ENCODE measurements around the gene EPHB2.

EPHB2 gene

DNA sequence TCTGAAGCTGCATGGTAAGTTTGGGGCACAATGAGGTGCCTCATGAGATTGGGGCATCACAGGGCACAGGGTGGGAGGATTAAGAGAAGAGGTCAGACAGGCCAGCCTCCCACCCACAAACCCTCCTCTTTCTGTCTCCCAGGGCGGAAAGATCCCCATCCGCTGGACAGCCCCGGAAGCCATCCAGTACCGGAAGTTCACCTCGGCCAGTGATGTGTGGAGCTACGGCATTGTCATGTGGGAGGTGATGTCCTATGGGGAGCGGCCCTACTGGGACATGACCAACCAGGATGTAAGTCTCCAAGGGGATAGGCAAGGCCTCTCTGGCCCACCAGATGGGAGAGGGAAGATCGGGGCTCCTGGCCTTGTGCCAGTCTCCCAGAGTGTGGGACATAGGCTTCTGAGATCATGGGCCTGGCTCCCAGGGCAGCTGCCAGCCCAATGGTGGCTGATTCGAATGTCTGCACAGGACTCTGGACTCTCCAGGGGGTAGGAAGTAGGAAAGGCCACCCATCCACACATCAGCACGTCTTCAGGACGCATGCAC lies 198.3 kb downstream of the EPHB2 start:
- Mint-ChIP-seq H3K4me1 (ENCODE audit: low read depth) (no peaks in the 10 kb centered on the region), H3K27me3 (no peaks in the 10 kb centered on the region)

DNA sequence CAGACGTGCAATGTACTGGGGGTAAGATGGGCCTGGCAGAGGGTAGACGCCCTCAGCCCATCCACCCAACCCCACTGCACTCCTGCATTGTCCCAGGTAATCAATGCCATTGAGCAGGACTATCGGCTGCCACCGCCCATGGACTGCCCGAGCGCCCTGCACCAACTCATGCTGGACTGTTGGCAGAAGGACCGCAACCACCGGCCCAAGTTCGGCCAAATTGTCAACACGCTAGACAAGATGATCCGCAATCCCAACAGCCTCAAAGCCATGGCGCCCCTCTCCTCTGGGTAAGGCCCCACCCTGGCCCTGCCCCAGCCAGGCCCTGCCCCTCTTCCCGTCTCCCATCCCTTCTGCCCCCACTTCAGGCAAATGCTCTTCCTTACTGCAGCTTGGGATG lies 199.6 kb downstream of the EPHB2 start:
- Mint-ChIP-seq H3K4me1 (ENCODE audit: low read depth) (no peaks in the 10 kb centered on the region), H3K4me3 (no peak overlapping the region), H3K27me3 (no peaks in the 10 kb centered on the region), H3K27ac (no peak overlapping the region), H3K36me3 (ENCODE audit: low read depth) (no peaks in the 10 kb centered on the region), H3K9me3 (no peaks in the 10 kb centered on the region)
- no peak for DNase-seq

More for the DNA sequence above, 198.3 kb downstream of the EPHB2 start:
- no peaks in the 10 kb centered on the region for H3K9me3 Mint-ChIP-seq
- no peak overlapping the region for H3K4me3 Mint-ChIP-seq
- no peak for DNase-seq
- H3K27ac Mint-ChIP-seq = no peak overlapping the region
- H3K36me3 Mint-ChIP-seq (ENCODE audit: low read depth) = no peaks in the 10 kb centered on the region

DNA sequence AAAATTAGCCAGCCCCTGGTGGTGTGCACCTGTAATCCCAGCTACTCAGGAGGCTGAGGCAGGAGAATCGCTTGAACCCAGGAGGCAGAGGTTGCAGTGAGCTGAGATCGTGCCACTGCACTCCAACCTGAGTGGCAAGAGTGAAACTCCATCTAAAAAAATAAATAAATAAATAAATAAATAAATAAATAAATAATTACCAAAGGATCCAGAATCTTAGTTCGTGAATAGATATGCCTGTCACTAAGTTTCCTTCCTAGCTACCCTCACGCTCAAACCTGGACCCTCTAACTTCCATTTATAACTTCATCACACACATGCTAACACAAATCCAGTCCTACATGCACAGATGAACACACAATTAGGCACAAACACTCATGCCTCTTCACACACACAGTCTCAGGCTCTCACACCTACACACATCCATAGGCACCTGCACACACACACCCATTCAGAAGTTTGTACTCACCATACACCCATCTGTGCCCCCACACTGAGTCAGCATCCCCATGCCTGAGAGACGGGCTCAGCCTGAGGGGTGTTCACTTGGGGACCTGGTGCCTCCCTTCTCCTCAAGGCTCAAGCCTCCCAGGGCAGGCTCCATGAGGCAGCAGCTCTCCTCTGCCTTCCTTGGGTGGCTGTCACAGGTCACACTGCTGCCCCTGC lies 200.5 kb downstream of the EPHB2 start:
- Mint-ChIP-seq H3K4me3 (no peak overlapping the region), H3K9me3 (no peaks in the 10 kb centered on the region), H3K4me1 (ENCODE audit: low read depth) (no peaks in the 10 kb centered on the region), H3K27ac (no peak overlapping the region), H3K27me3 (peaks cover 5% of the 10 kb centered on the region), H3K36me3 (ENCODE audit: low read depth) (no peaks in the 10 kb centered on the region)
- no peak for DNase-seq

DNA sequence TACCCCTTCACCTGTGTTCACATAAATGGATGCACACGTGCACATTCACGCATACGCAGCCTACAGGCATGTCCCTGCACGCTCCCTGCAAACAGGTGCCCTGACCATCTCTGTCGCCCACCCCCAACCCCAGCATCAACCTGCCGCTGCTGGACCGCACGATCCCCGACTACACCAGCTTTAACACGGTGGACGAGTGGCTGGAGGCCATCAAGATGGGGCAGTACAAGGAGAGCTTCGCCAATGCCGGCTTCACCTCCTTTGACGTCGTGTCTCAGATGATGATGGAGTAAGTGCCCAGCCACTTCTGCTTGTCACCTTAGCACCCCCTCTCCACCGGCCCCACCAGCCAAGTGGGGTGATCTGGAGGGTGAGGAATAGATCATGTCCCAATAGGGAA lies 201.7 kb downstream of the EPHB2 start:
- no peaks in the 10 kb centered on the region for H3K36me3 Mint-ChIP-seq (ENCODE audit: low read depth)
- H3K9me3 Mint-ChIP-seq = no peaks in the 10 kb centered on the region
- no peak overlapping the region for H3K4me3 Mint-ChIP-seq
- no peak overlapping the region for H3K27ac Mint-ChIP-seq
- peaks cover 9% of the 10 kb centered on the region for H3K27me3 Mint-ChIP-seq
- no peaks in the 10 kb centered on the region for H3K4me1 Mint-ChIP-seq (ENCODE audit: low read depth)
- no peak for DNase-seq

DNA sequence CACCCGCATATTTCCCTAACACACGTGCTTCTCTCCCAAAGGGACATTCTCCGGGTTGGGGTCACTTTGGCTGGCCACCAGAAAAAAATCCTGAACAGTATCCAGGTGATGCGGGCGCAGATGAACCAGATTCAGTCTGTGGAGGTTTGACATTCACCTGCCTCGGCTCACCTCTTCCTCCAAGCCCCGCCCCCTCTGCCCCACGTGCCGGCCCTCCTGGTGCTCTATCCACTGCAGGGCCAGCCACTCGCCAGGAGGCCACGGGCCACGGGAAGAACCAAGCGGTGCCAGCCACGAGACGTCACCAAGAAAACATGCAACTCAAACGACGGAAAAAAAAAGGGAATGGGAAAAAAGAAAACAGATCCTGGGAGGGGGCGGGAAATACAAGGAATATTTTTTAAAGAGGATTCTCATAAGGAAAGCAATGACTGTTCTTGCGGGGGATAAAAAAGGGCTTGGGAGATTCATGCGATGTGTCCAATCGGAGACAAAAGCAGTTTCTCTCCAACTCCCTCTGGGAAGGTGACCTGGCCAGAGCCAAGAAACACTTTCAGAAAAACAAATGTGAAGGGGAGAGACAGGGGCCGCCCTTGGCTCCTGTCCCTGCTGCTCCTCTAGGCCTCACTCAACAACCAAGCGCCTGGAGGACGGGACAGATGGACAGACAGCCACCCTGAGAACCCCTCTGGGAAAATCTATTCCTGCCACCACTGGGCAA lies 202.9 kb downstream of the EPHB2 start:
- Mint-ChIP-seq H3K9me3 (no peaks in the 10 kb centered on the region), H3K27me3 (peaks cover 9% of the 10 kb centered on the region), H3K4me1 (ENCODE audit: low read depth) (no peaks in the 10 kb centered on the region), H3K27ac (no peak overlapping the region), H3K4me3 (no peak overlapping the region), H3K36me3 (ENCODE audit: low read depth) (no peaks in the 10 kb centered on the region)
- no peak for DNase-seq

DNA sequence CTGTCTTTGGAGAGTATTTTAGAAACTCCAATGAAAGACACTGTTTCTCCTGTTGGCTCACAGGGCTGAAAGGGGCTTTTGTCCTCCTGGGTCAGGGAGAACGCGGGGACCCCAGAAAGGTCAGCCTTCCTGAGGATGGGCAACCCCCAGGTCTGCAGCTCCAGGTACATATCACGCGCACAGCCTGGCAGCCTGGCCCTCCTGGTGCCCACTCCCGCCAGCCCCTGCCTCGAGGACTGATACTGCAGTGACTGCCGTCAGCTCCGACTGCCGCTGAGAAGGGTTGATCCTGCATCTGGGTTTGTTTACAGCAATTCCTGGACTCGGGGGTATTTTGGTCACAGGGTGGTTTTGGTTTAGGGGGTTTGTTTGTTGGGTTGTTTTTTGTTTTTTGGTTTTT lies 203.5 kb downstream of the EPHB2 start:
- Mint-ChIP-seq H3K27me3 (peaks cover 9% of the 10 kb centered on the region), H3K27ac (no peak overlapping the region), H3K4me1 (ENCODE audit: low read depth) (no peaks in the 10 kb centered on the region), H3K9me3 (no peaks in the 10 kb centered on the region), H3K4me3 (no peak overlapping the region), H3K36me3 (ENCODE audit: low read depth) (no peaks in the 10 kb centered on the region)
- no peak for DNase-seq

DNA sequence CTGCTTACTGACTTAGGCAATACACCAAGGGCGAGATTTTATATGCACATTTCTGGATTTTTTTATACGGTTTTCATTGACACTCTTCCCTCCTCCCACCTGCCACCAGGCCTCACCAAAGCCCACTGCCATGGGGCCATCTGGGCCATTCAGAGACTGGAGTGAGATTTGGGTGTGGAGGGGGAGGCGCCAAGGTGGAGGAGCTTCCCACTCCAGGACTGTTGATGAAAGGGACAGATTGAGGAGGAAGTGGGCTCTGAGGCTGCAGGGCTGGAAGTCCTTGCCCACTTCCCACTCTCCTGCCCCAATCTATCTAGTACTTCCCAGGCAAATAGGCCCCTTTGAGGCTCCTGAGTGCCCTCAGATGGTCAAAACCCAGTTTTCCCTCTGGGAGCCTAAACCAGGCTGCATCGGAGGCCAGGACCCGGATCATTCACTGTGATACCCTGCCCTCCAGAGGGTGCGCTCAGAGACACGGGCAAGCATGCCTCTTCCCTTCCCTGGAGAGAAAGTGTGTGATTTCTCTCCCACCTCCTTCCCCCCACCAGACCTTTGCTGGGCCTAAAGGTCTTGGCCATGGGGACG lies 204.1 kb downstream of the EPHB2 start:
- Mint-ChIP-seq H3K27me3 (peaks cover 9% of the 10 kb centered on the region), H3K9me3 (no peaks in the 10 kb centered on the region), H3K4me3 (no peak overlapping the region), H3K4me1 (ENCODE audit: low read depth) (no peaks in the 10 kb centered on the region), H3K36me3 (ENCODE audit: low read depth) (no peaks in the 10 kb centered on the region), H3K27ac (no peak overlapping the region)
- DNase-seq = no peak

DNA sequence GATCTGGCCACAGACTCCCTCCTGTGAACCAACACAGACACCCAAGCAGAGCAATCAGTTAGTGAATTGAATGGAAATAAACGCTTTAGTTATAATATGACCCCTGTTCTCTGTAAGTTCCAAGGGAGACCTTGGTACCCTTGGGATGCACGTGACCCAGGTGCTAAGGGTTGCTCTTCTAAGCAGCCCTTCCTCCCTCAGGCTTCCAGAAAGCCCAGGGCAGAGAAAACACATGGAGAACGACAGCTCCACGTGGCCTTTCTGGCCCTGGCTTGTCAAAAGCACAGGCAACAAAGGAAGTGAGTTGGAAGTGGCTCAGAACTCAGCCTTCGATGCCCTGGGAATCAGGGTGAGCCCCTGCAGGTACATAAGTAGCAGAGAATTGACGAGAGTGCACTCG lies 204.6 kb downstream of the EPHB2 start:
- H3K4me1 Mint-ChIP-seq (ENCODE audit: low read depth) = no peaks in the 10 kb centered on the region
- H3K27me3 Mint-ChIP-seq = peaks cover 9% of the 10 kb centered on the region
- no peaks in the 10 kb centered on the region for H3K36me3 Mint-ChIP-seq (ENCODE audit: low read depth)
- H3K4me3 Mint-ChIP-seq = no peak overlapping the region
- no peaks in the 10 kb centered on the region for H3K9me3 Mint-ChIP-seq
- H3K27ac Mint-ChIP-seq = no peak overlapping the region
- no peak for DNase-seq

DNA sequence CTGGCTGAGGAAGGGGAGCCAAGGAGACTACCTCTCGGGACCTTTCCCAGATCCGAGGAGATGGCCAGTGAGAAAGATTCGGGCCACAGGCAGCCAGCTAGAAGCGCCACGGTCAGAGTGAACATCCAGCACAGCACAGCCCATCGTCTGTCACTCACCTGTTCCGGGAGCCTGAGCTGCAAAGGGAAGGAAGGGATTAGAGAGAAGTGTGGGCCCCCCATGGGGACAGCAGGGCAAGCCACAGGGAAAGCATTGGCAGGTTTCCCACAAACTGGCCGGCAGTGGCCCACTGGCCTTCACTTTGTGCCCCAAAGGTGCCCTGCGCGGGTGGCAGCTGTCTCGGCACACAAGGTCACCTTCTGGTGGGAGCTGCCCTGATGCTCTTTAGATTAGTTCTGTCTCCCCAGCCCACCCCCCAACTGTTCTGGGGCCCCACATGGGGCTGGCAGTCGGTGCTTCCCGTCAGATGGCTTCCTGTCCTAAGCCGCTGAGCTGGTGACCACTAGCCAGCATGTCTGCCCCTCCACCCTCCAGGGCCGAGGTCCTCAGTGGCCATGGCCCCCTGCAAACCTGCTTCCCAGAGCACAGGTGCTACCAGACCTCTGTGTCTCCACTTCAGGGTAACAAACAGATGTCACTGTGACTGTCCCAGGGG lies 205.3 kb downstream of the EPHB2 start:
- peaks cover 9% of the 10 kb centered on the region for H3K27me3 Mint-ChIP-seq
- no peak overlapping the region for H3K27ac Mint-ChIP-seq
- no peaks in the 10 kb centered on the region for H3K4me1 Mint-ChIP-seq (ENCODE audit: low read depth)
- DNase-seq = no peak
- no peaks in the 10 kb centered on the region for H3K9me3 Mint-ChIP-seq
- no peaks in the 10 kb centered on the region for H3K36me3 Mint-ChIP-seq (ENCODE audit: low read depth)
- H3K4me3 Mint-ChIP-seq = no peak overlapping the region

DNA sequence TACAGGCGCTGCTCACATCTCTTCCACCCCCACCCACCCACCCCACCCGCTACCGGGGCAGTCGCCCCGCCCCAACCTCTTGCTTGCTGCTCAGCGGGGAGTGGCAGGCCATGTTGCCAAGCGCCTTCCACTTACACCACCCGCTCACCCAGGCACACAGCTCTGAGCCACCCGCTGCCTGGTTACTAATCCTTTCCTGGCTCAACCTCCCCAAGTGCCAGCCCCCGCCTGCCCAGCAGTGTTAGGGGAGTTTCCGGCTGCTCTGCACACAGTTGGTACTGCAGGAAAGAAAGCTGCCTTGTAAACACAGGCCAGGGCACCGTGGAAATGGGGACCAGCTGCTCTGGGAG lies 205.8 kb downstream of the EPHB2 start:
- Mint-ChIP-seq H3K27me3 (peaks cover 9% of the 10 kb centered on the region), H3K4me1 (ENCODE audit: low read depth) (no peaks in the 10 kb centered on the region), H3K36me3 (ENCODE audit: low read depth) (no peaks in the 10 kb centered on the region), H3K4me3 (no peak overlapping the region), H3K27ac (no peak overlapping the region), H3K9me3 (no peaks in the 10 kb centered on the region)
- no peak for DNase-seq

DNA sequence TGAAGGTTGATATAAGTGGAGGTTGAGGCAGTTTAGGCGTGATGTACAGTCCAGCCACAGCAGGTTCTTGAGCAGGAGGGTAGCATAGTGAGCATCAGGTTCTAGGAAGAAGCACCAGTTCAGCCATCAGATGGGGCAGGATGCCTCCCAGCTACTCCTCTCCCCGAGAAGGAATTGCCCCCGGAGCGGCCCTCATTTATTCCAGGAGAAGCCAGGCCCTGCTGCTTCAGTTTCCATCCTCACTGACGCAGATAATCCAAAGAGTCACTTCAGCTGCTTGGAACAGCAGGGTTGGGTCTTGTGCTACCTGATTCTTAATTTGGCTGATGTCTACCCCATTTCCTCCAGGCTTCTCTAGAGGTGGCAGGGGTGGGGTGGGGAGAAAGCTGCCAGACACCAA lies 207.3 kb downstream of the EPHB2 start:
- H3K4me3 Mint-ChIP-seq = no peak overlapping the region
- DNase-seq = no peak
- no peaks in the 10 kb centered on the region for H3K36me3 Mint-ChIP-seq (ENCODE audit: low read depth)
- no peak overlapping the region for H3K27ac Mint-ChIP-seq
- no peaks in the 10 kb centered on the region for H3K9me3 Mint-ChIP-seq
- no peaks in the 10 kb centered on the region for H3K4me1 Mint-ChIP-seq (ENCODE audit: low read depth)
- peaks cover 9% of the 10 kb centered on the region for H3K27me3 Mint-ChIP-seq

DNA sequence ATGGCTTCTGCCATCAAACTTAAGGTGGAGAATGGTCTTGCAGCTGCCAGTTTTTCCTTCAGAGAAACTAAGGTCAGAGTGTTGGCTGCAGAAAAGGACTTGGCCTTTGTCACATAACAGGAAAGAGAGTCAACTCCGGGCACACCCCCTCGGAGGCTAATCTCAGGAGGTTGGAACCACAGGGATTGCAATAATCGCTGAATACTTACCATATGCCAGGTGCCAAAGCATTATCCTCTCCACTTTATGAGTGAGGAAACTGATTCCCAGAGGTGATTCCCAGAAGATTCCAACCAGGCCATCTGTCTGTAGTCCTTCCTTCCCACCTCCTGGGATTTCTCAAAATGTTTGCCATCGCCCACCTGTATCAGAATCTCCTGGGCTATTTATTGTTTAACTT lies 208.0 kb downstream of the EPHB2 start:
- no peaks in the 10 kb centered on the region for H3K36me3 Mint-ChIP-seq (ENCODE audit: low read depth)
- H3K27ac Mint-ChIP-seq = no peak overlapping the region
- DNase-seq = no peak
- H3K9me3 Mint-ChIP-seq = no peaks in the 10 kb centered on the region
- peaks cover 9% of the 10 kb centered on the region for H3K27me3 Mint-ChIP-seq
- H3K4me1 Mint-ChIP-seq (ENCODE audit: low read depth) = no peaks in the 10 kb centered on the region
- no peak overlapping the region for H3K4me3 Mint-ChIP-seq

DNA sequence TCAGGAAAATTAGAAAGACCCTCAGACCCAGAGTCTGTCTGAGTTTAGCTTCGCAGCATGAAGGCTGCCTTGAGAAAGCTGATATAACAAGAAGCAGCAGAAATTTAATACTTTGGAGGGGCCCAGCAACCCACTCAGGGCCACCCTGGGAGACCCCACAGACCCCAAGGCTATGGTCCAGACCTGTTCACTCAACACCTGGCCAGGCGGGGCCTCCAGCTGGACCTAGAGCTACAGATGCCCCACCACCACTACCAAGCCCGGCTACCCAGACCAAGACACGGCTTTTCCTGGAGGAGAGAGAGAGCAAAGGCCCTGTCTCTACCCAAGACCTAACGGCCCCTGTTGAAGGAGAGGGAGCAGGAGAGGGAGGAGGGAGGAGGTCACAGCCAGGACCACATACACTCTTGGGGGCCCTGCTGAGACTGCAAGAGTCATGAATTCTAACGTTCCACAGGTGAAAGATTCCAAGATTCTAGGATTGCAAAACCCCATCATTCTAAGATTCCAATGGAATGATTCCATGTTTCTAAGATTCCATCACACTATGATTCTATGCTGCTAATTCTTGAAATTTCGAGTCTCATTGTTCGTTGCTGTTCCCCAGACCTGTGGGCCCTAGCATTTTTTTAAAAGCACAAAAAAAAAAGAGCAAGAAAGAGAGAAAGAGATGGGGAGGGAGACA lies 208.8 kb downstream of the EPHB2 start:
- Mint-ChIP-seq H3K27me3 (peaks cover 12% of the 10 kb centered on the region), H3K36me3 (ENCODE audit: low read depth) (no peaks in the 10 kb centered on the region), H3K27ac (no peak overlapping the region), H3K4me3 (no peak overlapping the region), H3K4me1 (ENCODE audit: low read depth) (no peaks in the 10 kb centered on the region), H3K9me3 (no peaks in the 10 kb centered on the region)
- no peak for DNase-seq

DNA sequence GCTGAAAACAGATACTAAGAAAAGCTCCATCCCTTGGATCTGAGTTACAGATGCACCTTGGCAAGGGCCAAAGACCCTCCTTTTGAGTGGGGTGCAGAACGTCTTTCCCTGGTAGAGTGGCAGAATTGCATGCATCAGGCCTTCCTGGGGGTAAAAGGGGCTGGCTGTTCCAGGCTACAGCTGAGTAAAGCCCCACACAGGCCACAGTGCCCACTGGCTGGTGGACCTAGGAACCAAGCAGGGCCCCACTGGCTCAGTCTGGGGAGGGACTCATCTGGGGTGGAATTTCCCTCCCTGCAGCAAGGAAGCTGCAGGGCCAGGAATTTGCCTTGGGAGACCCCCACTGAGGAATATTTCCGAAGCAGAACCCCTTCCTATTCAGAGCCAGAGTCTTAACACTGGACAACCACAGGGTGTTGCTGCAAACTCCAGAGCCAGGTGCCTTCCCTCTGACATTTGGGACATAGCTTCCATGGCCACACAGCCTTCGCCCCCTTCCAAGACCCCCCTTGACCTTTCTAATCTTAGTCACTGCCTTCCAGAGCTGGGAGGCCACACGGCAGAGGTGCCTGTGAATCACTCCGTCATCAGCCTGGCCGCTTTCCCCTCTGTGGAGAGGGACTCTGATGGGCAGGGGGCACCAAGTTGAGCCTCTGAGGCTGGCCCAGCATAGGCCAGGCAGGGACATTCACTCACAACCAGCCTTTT lies 209.5 kb downstream of the EPHB2 start:
- H3K9me3 Mint-ChIP-seq = no peaks in the 10 kb centered on the region
- H3K4me3 Mint-ChIP-seq = no peak overlapping the region
- H3K4me1 Mint-ChIP-seq (ENCODE audit: low read depth) = no peaks in the 10 kb centered on the region

More for the DNA sequence above, 209.5 kb downstream of the EPHB2 start:
- no peak overlapping the region for H3K27ac Mint-ChIP-seq
- no peak for DNase-seq
- H3K27me3 Mint-ChIP-seq = peaks cover 14% of the 10 kb centered on the region
- H3K36me3 Mint-ChIP-seq (ENCODE audit: low read depth) = no peaks in the 10 kb centered on the region
